ENCODE data around the gene MRPS10.
A peak's percentile ranks its signal among the peaks of the same experiment; 100 is the strongest.

MRPS10 gene

GRCh38 chr6:42255050-42255449 lies 37.4 kb upstream of the MRPS10 start:
- Mint-ChIP-seq H3K27me3 (ENCODE audit: low read depth) (peaks cover 4% of the 10 kb centered on the region), H3K4me1 (peaks cover 56% of the 10 kb centered on the region), H3K4me3 (no peak overlapping the region), H3K27ac (peak overlapping the region in 1 of 3 experiments; percentile 35), H3K9me3 (no peaks in the 10 kb centered on the region), H3K36me3 (ENCODE audit: low read depth) (peaks cover 69% of the 10 kb centered on the region)
- TF ChIP-seq, protein P1, sequence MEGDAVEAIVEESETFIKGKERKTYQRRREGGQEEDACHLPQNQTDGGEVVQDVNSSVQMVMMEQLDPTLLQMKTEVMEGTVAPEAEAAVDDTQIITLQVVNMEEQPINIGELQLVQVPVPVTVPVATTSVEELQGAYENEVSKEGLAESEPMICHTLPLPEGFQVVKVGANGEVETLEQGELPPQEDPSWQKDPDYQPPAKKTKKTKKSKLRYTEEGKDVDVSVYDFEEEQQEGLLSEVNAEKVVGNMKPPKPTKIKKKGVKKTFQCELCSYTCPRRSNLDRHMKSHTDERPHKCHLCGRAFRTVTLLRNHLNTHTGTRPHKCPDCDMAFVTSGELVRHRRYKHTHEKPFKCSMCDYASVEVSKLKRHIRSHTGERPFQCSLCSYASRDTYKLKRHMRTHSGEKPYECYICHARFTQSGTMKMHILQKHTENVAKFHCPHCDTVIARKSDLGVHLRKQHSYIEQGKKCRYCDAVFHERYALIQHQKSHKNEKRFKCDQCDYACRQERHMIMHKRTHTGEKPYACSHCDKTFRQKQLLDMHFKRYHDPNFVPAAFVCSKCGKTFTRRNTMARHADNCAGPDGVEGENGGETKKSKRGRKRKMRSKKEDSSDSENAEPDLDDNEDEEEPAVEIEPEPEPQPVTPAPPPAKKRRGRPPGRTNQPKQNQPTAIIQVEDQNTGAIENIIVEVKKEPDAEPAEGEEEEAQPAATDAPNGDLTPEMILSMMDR (IDR thresholded peaks at IDR 0.05; ENCODE audit: unreplicated experiment in 3 of 3): no peak

DNA sequence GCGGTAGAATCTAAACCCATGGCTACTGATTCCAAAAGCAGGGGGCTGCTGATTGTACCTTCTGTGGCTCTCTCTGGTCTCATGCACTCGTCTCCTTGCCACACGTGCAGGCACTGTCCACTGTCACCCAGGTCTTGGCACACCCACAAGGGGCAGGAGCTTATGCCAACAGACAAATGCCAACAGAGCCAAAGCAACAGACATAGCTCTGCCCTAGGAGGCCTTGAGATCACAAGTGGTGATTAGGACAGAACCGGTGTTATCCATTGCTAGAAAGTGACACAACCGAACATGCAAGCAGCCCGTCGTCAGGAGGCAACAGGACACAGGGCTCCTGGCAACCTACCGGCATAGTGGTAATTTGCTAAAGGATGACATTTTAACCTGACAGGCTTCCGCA lies 36.8 kb upstream of the MRPS10 start:
- Mint-ChIP-seq H3K27me3 (ENCODE audit: low read depth) (peaks cover 4% of the 10 kb centered on the region), H3K36me3 (ENCODE audit: low read depth) (peaks cover 71% of the 10 kb centered on the region), H3K9me3 (no peaks in the 10 kb centered on the region), H3K4me3 (no peak overlapping the region), H3K4me1 (peaks cover 53% of the 10 kb centered on the region), H3K27ac (peak overlapping the region in 1 of 3 experiments; percentile 23)
- TF ChIP-seq, protein P1 (IDR thresholded peaks at IDR 0.05; ENCODE audit: unreplicated experiment in 3 of 3): no peak

- Mint-ChIP-seq H3K9me3 (no peaks in the 10 kb centered on the region), H3K4me1 (peaks cover 45% of the 10 kb centered on the region), H3K27me3 (ENCODE audit: low read depth) (peaks cover 12% of the 10 kb centered on the region), H3K4me3 (peak overlapping the region in 1 of 3 experiments; percentile 37), H3K36me3 (ENCODE audit: low read depth) (peaks cover 75% of the 10 kb centered on the region), H3K27ac (peak overlapping the region; percentile 90 to 97 (median 96))
- TF ChIP-seq, protein P1 (IDR thresholded peaks at IDR 0.05; ENCODE audit: unreplicated experiment in 3 of 3): no peak
Measured at GRCh38 chr6:42251911-42252637, 34.4 kb upstream of the MRPS10 start.

- Mint-ChIP-seq H3K4me3 (peak overlapping the region in 1 of 3 experiments; percentile 37), H3K9me3 (no peaks in the 10 kb centered on the region), H3K36me3 (ENCODE audit: low read depth) (peaks cover 73% of the 10 kb centered on the region), H3K27me3 (ENCODE audit: low read depth) (peaks cover 12% of the 10 kb centered on the region), H3K27ac (peak overlapping the region; percentile 90 to 97 (median 96)), H3K4me1 (peaks cover 42% of the 10 kb centered on the region)
- TF ChIP-seq, protein P1 (IDR thresholded peaks at IDR 0.05; ENCODE audit: unreplicated experiment in 3 of 3): no peak
Measured at GRCh38 chr6:42251500-42251899, 33.8 kb upstream of the MRPS10 start.

DNA sequence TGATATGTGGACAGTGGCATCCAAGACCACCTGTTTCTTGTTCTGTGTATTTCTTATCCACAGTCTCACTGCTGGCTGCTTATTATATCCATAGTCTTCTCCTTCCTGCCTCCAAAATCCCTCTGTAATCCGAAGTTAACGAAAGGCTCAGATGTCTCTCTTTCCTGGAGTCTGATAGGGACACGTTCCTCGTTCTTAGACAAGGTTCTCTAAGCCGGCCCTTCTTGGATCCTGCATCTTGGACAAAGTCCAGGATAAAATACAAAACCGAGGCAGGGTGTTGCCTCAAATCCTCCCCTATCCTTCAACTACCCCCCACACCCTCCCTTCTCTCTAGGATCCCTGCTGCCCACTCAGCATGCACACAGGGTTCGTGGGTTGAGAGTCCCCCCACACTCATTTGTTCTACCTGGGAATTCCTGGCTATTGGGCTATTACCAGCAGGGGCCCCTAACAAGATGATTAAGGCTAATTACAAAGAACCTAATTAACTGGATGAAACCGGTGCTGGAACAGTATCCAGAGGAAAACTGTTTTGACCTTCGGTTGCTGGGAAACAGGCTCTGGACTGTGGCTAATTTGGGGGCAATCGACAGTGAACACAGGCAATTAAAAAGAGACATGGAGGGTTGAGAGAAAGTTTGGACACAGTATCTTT lies 32.7 kb upstream of the MRPS10 start:
- peaks cover 69% of the 10 kb centered on the region for H3K36me3 Mint-ChIP-seq (ENCODE audit: low read depth)
- H3K27ac Mint-ChIP-seq: peak overlapping the region; percentile 32 to 97 (median 90)
- H3K9me3 Mint-ChIP-seq: no peaks in the 10 kb centered on the region
- peaks cover 12% of the 10 kb centered on the region for H3K27me3 Mint-ChIP-seq (ENCODE audit: low read depth)
- H3K4me3 Mint-ChIP-seq: no peak overlapping the region
- TF ChIP-seq, protein P1 (IDR thresholded peaks at IDR 0.05; ENCODE audit: unreplicated experiment in 3 of 3): no peak
- H3K4me1 Mint-ChIP-seq: peaks cover 42% of the 10 kb centered on the region

All from nephron (organoid).